SU-DHL-6 (cell line): Measurements from ENCODE around the gene TAT.

Source experiments
- H2AFZ ChIP-seq: fragments of 200-600 bp; sonication (generic); 2 replicates; pipeline ENCODE4 v1.6.1; 2014; ENCODE audit warnings: low read depth, mild to moderate bottlenecking, moderate library complexity, mixed read lengths, antibody characterized with exemption, low read length; ENCODE audit not compliant: severe bottlenecking
- H3F3A ChIP-seq: fragments of 200-600 bp; shearing (Covaris generic); 2 replicates; pipeline ENCODE4 v1.6.0; 2016; ENCODE audit warnings: antibody characterized with exemption, mild to moderate bottlenecking; ENCODE audit not compliant: insufficient read depth
- H3K27ac ChIP-seq: fragments of 200-600 bp; sonication (generic); 2 replicates; pipeline ENCODE4 v1.5.1; 2016; ENCODE audit warnings: low read depth, mild to moderate bottlenecking, low read length, moderate library complexity, mixed read lengths
- H3K27me3 ChIP-seq: fragments of 200-600 bp; sonication (generic), shearing (Covaris generic); 2 replicates; pipeline ENCODE4 v1.6.0; 2014; ENCODE audit warnings: mild to moderate bottlenecking, low read length
- H3K36me3 ChIP-seq: fragments of 200-600 bp; sonication (generic); 2 replicates; pipeline ENCODE4 v1.6.1; 2014; ENCODE audit warnings: mild to moderate bottlenecking, low read length, mixed read lengths
- H3K4me2 ChIP-seq: fragments of 300-600, 200-600 bp; shearing (Covaris generic), sonication (generic); 2 replicates; pipeline ENCODE4 v1.6.0; 2014; ENCODE audit warnings: low read length, low read depth, mild to moderate bottlenecking; ENCODE audit not compliant: poor library complexity, severe bottlenecking
- H3K4me3 ChIP-seq: fragments of 200-600 bp; sonication (generic); 2 replicates; pipeline ENCODE4 v1.5.1; 2014; ENCODE audit warnings: antibody characterized with exemption, low read length, mild to moderate bottlenecking, mixed read lengths; ENCODE audit not compliant: insufficient read depth, poor library complexity, severe bottlenecking
- H3K79me2 ChIP-seq: fragments of 200-600 bp; sonication (generic); 2 replicates; pipeline ENCODE4 v1.6.1; 2014; ENCODE audit warnings: mild to moderate bottlenecking, low read length, moderate library complexity; ENCODE audit not compliant: insufficient read depth
- H3K9ac ChIP-seq: fragments of 200-600 bp; sonication (generic); 2 replicates; pipeline ENCODE4 v1.7.0; 2014; ENCODE audit warnings: mild to moderate bottlenecking, low read length
- H3K9me2 ChIP-seq: fragments of 200-600 bp; sonication (generic); replicated peaks from 2 replicates; pipeline ENCODE4 v1.6.1; 2014; ENCODE audit warnings: low read length; ENCODE audit not compliant: insufficient read depth
- H3K9me3 ChIP-seq: fragments of 200-600 bp; sonication (generic); 2 replicates; pipeline ENCODE4 v1.6.1; 2014; ENCODE audit warnings: low read length, mixed read lengths; ENCODE audit not compliant: insufficient read depth
- H4K20me1 ChIP-seq: fragments of 200-600 bp; sonication (generic); 2 replicates; pipeline ENCODE4 v1.6.1; 2014; ENCODE audit warnings: low read depth, mild to moderate bottlenecking, antibody characterized with exemption, low read length, moderate library complexity, mixed read lengths
- CTCF ChIP-seq: fragments of 200-600 bp; sonication (generic); IDR thresholded peaks from one replicate; pipeline ENCODE4 v1.5.1; 2017; ENCODE audit warnings: antibody characterized with exemption, mild to moderate bottlenecking, low read length, moderate library complexity; ENCODE audit not compliant: insufficient read depth, poor library complexity, severe bottlenecking
- EZH2phosphoT487 ChIP-seq: fragments of 200-600 bp; sonication (generic), shearing (Covaris generic); conservative IDR thresholded peaks from 2 replicates; pipeline ENCODE4 v1.6.1; 2018; ENCODE audit warnings: mild to moderate bottlenecking, antibody characterized with exemption, low read length, moderate library complexity, mixed read lengths

TAT gene

GRCh38 chr16:71573387-71574094 lies 3.4 kb downstream of the TAT start:
- H3K9me2 ChIP-seq = no peaks in the 10 kb centered on the region
- no peaks in the 10 kb centered on the region for H3F3A ChIP-seq
- H2AFZ ChIP-seq = no peak overlapping the region
- H3K9ac ChIP-seq = no peak overlapping the region
- no peak overlapping the region for H3K4me3 ChIP-seq
- no peaks in the 10 kb centered on the region for H3K9me3 ChIP-seq
- no peak overlapping the region for H3K4me2 ChIP-seq
- no peak for TF ChIP-seq EZH2phosphoT487
- TF ChIP-seq CTCF = no peak
- H4K20me1 ChIP-seq = no peaks in the 10 kb centered on the region
- no peaks in the 10 kb centered on the region for H3K79me2 ChIP-seq
- no peak overlapping the region for H3K27ac ChIP-seq
- H3K36me3 ChIP-seq = no peaks in the 10 kb centered on the region
- no peaks in the 10 kb centered on the region for H3K27me3 ChIP-seq

GRCh38 chr16:71572497-71573116 lies 4.3 kb downstream of the TAT start:
- H2AFZ ChIP-seq = no peak overlapping the region
- H3K4me3 ChIP-seq = no peak overlapping the region
- TF ChIP-seq EZH2phosphoT487 (no peak), CTCF (no peak)
- H3K36me3 ChIP-seq = no peaks in the 10 kb centered on the region
- H3K79me2 ChIP-seq = no peaks in the 10 kb centered on the region
- no peak overlapping the region for H3K9ac ChIP-seq
- H3F3A ChIP-seq = no peaks in the 10 kb centered on the region
- no peaks in the 10 kb centered on the region for H4K20me1 ChIP-seq
- H3K9me3 ChIP-seq = no peaks in the 10 kb centered on the region
- no peak overlapping the region for H3K4me2 ChIP-seq
- H3K27me3 ChIP-seq = no peaks in the 10 kb centered on the region
- H3K9me2 ChIP-seq = no peaks in the 10 kb centered on the region
- H3K27ac ChIP-seq = no peak overlapping the region

GRCh38 chr16:71570144-71570543 lies 6.7 kb downstream of the TAT start:
- Histone ChIP-seq H3K9me3 (no peaks in the 10 kb centered on the region), H3K4me2 (no peak overlapping the region), H3K27me3 (no peaks in the 10 kb centered on the region), H4K20me1 (no peaks in the 10 kb centered on the region), H2AFZ (no peak overlapping the region), H3K9ac (no peak overlapping the region), H3K4me3 (no peak overlapping the region), H3K9me2 (no peaks in the 10 kb centered on the region), H3K27ac (no peak overlapping the region), H3K36me3 (no peaks in the 10 kb centered on the region), H3F3A (no peaks in the 10 kb centered on the region), H3K79me2 (no peaks in the 10 kb centered on the region)
- TF ChIP-seq EZH2phosphoT487 (no peak), CTCF (no peak)
